Activated gamma-delta T cell treated with anti-CD3 and anti-CD28 coated beads, Interleukin-2, amount 50 U/mL, for 16 hours (primary cell): Measurements from ENCODE around the gene KRTAP1-4.
"Not testable (repeated sequence)": the region's sequence is repeated elsewhere in the genome, so short reads cannot be mapped to it uniquely, and the experiment has no call there.

ENCODE experiments used
- DNase-seq: peaks from one replicate; pipeline ENCODE4 v3.0.0-alpha.2; 2020; ENCODE audit warnings: low read depth

Gene KRTAP1-4

DNA sequence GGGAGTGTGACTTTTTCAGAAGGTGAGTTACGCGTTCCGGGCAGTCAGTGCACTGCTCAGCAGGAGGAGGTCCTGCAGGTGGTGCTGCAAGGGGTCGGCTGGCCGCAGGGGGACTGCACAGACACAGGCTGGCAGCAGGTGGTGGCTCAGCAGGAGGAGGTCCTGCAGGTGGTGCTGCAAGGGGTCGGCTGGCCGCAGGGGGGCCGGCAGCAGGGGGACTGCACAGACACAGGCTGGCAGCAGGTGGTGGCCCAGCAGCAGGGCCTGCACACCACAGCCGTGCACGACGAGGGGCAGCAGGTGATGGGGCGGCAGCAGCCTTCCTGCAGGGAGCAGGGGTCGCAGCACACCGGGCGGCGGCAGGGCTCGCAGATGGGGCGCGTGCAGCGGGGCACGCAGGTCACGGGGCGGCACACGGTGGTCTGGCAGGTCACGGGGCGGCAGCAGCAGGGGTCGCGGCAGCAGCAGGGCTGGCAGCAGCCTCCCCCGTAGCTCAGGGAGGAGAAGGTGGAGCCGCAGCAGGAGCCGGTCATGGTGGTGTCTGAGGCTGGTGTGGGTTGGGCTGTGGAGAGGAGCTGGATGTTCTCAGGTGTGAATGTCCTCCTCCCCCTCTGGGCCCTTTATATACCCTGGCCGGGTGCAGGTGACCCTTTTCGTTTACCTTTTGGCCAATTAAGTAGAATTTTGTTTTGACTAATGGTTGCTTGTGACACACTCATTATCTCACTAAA, 16.9 kb upstream of the KRTAP1-4 start, which contains the start of gene KRTAP2-1:
TSS of gene KRTAP2-1 (minus strand) at position 582 of the 731 bp plus-strand sequence. CDS start at position 533, 49 bp downstream.
- not testable (repeated sequence) for DNase-seq

- no peak for DNase-seq
These were observed 13.0 kb upstream of the KRTAP1-4 start for GRCh38 chr17:41042953-41043352.

GRCh38 chr17:41040783-41041571, 11.0 kb upstream of the KRTAP1-4 start, which contains the start of gene KRTAP1-1:
Gene KRTAP1-1, minus strand, starts transcription at chr17:41041450. Its CDS starts 53 bp downstream, at chr17:41041397.
- not testable (repeated sequence) for DNase-seq

GRCh38 chr17:41037853-41038350, 7.9 kb upstream of the KRTAP1-4 start:
- no peak for DNase-seq

DNA sequence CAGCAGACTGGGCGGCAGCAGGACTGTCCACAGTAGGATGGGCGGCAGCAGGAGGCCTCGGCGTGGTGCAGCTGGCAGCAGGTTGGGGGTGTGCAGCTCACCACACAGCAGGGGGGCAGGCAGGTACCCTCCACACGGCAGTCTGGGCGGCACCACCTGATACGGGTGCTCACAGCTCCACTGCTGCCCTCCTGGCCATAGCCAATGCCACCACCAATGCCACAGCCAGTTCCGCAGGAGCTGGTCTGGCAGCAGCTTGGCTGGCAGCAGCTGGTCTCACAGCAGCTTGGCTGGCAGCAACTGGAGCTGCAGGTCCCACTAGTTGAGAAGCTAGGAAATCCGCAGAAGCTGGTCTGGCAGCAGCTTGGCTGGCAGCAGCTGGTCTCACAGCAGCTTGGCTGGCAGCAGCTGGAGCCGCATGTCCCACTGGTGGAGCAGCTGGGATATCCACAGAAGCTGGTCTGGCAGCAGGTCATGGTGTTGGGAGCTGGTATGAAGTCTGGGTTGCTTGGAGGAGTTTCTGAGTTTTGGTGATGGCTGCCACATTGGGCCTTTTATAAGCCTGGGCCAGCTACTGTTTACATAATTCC, 4.4 kb upstream of the KRTAP1-4 start, which contains the start of gene KRTAP1-3:
TSS of gene KRTAP1-3 (minus strand) at position 529 of the 590 bp plus-strand sequence. CDS start at position 476, 53 bp downstream.
- DNase-seq: not testable (repeated sequence)

DNA sequence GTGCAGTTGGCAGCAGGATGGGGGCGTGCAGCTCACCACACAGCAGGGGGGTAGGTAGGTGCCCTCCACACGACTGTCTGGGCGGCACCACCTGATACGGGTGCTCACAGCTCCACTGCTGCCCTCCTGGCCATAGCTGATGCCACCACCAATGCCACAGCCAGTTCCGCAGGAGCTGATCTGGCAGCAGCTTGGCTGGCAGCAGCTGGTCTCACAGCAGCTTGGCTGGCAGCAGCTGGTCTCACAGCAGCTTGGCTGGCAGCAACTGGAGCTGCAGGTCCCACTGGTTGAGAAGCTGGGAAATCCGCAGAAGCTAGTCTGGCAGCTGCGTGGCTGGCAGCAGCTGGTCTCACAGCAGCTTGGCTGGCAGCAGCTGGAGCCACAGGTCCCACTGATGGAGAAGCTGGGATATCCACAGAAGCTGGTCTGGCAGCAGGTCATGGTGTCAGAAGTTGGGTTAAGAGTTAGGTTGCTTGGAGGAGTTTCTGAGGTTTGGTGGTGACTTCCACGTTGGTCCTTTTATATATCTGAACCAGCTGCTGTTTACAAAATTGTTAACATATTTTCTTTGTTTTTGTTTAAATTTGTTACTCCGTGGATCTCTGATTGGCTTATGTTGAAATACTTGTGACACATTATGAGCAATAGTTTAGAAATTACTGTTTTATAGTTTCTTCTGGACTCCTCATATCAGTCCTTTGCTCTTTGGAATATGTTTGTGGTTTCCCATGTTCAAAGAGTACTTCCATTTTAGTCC, 3.1 kb downstream of the KRTAP1-4 start, which contains the start of gene KRTAP1-5:
TSS of gene KRTAP1-5 (minus strand) at position 494 of the 757 bp plus-strand sequence. CDS start at position 441, 53 bp downstream.
- no peak for DNase-seq

GRCh38 chr17:41024697-41025096, 5.3 kb downstream of the KRTAP1-4 start:
- DNase-seq: no peak

DNA sequence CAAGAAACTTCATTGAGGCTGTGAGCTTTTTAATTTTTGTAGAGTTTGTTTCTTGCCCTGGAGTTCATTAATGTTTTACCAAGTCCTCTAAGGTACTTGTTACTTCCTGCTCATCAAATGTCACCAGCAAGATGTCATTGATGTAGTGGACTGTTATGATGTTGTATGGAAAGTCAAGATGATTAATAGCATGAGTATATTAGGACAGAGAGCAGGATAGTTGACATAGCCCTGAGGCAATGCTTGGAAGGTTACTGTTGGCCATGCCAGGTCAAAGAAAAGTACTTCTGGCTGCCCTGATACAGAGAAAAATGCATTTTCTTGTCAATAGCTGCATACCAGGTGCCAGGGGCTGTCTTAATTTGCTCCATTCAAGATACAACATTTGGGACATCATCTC, 9.7 kb downstream of the KRTAP1-4 start:
- no peak for DNase-seq

- no peak for DNase-seq
These were observed 10.6 kb downstream of the KRTAP1-4 start for GRCh38 chr17:41019415-41019814.

- no peak for DNase-seq
These were observed 11.5 kb downstream of the KRTAP1-4 start for GRCh38 chr17:41018541-41018940.

- DNase-seq: no peak
These were observed 13.3 kb downstream of the KRTAP1-4 start for GRCh38 chr17:41016578-41017215.

- no peak for DNase-seq
These were observed 14.5 kb downstream of the KRTAP1-4 start for GRCh38 chr17:41015454-41015853.

DNA sequence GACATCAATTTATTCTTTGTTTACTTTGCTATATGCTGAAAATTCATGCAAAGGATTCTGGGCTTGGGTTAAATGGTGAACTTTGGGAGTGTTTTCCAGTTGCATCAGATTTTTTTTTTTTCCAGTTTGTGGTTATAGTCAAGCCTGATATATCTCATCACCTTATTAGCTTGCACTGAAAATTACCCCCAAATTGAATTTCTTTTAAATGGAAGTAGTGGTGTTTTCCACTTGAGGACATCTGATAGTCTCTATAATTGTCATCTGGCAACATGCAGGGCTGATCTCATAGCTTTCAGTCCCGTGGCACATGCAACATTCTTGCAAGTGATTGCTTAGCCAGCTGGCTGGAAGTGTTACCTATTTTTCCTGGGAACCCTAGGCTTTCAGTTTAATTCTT, 16.4 kb downstream of the KRTAP1-4 start:
- no peak for DNase-seq

GRCh38 chr17:41013181-41013580, 16.8 kb downstream of the KRTAP1-4 start:
- no peak for DNase-seq

DNA sequence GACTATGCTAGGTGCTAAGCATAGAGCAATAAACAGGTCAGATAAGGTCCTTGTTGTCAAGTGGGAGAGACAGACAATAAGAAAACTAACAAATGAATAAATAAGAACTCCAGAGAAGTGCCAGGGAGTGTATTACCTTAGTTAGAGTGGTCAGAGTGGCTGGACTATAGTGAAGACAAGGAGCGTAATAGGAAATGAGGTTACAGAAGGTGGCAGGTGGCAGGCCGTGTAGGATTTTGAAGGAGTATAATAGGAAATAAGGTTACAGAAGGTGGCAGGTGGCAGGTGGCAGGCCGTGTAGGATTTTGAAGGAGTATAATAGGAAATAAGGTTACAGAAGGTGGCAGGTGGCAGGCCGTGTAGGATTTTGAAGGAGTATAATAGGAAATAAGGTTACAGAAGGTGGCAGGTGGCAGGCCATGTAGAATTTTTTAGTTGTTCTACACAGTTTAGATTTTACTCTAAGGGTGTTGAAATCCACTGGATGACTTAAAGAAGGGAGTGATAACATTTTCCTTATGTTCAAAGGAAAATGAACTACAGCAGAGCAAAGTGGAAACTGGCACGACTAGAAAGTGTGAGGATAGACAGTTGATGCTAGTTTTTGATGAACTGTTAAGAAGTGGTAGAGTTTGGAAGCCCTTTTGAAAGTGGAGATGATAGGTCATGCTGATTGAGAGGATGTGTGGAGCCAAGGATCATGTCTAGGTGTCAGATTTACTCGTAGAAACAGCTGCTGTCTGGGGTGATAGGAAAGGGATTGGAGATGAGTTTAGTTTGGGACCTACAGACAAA, 17.5 kb downstream of the KRTAP1-4 start:
- no peak for DNase-seq

GRCh38 chr17:41010441-41010840, 19.6 kb downstream of the KRTAP1-4 start:
- DNase-seq: no peak

- DNase-seq: no peak
These were observed 20.1 kb downstream of the KRTAP1-4 start for GRCh38 chr17:41009936-41010335.

DNA sequence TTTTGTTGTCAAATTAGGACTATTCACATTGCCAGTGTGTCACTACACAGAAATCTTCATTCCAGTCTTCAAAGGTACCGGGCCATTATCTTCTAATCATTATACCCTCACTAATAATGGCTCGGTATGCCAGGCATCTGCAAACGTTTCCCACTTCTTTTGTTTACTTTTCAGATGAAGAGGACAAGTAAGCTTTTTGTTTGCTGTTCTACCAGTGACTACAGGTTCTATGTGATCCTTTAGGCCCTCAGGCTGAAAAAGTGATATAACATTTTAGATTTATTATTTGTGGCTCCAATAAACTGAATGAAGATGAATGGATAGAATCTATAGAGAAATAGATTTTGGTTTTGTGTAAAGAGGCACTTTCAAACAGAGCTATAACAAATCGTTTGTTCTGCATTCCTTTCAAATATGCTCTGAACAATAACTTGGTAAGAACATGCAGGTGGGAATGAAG, 20.7 kb downstream of the KRTAP1-4 start:
- DNase-seq: no peak

DNA sequence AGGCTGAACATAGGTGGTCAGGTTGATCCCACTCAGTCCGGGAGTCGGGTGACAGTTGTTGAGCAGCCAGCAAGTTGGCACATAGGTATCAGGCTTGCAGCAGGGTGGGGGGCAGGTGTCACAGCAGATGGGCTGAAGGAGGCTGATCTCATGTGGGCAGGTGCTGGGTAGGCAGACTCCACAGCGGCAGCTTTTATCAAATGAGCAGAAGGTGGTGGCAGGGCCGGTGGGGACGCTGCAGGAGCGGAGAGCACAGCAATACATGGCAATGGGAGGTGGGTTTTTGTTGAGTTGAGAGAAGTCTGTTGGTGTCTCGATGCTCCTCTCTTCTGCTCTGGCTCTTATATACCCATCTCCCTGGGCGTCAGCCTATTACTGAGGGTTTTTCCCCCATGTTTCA, 21.2 kb downstream of the KRTAP1-4 start, which contains the start of gene KRTAP3-1:
TSS of gene KRTAP3-1 (minus strand) at position 318 of the 400 bp plus-strand sequence. CDS start at position 264, 54 bp downstream.
- DNase-seq: no peak

GRCh38 chr17:41004397-41004796, 25.6 kb downstream of the KRTAP1-4 start:
- no peak for DNase-seq
